ENCODE data around the gene ERBB4.

- no peak for TF ChIP-seq POLR2A (IDR thresholded peaks at IDR 0.05; ENCODE audit: low read length)
- TF ChIP-seq CTCF (IDR thresholded peaks at IDR 0.05) = no peak
- TF ChIP-seq SMC3 (IDR thresholded peaks at IDR 0.05) = no peak
- TF ChIP-seq HDAC2 (IDR thresholded peaks at IDR 0.05) = no peak
- no peak for TF ChIP-seq RAD21 (conservative IDR thresholded peaks at IDR 0.05 in 1 of 2, IDR thresholded peaks at IDR 0.05 in 1 of 2)
- TF ChIP-seq KDM1A (IDR thresholded peaks at IDR 0.05; ENCODE audit: low read depth) = no peak
- TF ChIP-seq REST (IDR thresholded peaks at IDR 0.05) = no peak
- TF ChIP-seq KDM5A (IDR thresholded peaks at IDR 0.05) = no peak
- TF ChIP-seq FOSL2 (IDR thresholded peaks at IDR 0.05) = no peak
- TF ChIP-seq FOSL2 (CRISPR knock-in tag; IDR thresholded peaks at IDR 0.05) = no peak
- TF ChIP-seq BCL3 (IDR thresholded peaks at IDR 0.05) = no peak
- TF ChIP-seq RCOR1 (IDR thresholded peaks at IDR 0.05; ENCODE audit: low read depth, low read length) = no peak
- TF ChIP-seq JUN (IDR thresholded peaks at IDR 0.05) = no peak
Measured at GRCh38 chr2:211837206-211837605, 701.4 kb downstream of the ERBB4 start.
